Fibroblast of lung (primary cell): ENCODE data around the gene SLC38A3. TPM values are rescaled to one million over a fixed set of nuclear protein-coding genes. Genes with fewer than 3 reads are reported as not detected.

Source experiments
- DNase-seq, 2 donors: peaks; one replicate each; pipeline versions ENCODE4 v3.0.0 to v3.0.0-alpha.2; 2010; ENCODE audit warnings: low read depth in 2 of 2
- H2AFZ ChIP-seq: 2 replicates; pipeline ENCODE4 v1.5.1; 2012; ENCODE audit warnings: low read length, control low read depth, inconsistent platforms
- H3K27ac ChIP-seq: 2 replicates; pipeline ENCODE4 v1.5.1; 2011; ENCODE audit warnings: low read length, control low read depth; ENCODE audit not compliant: insufficient read depth
- H3K27me3 ChIP-seq: 2 replicates; pipeline ENCODE4 v1.5.1; 2011; ENCODE audit warnings: mild to moderate bottlenecking, low read length; ENCODE audit not compliant: control insufficient read depth, insufficient read depth
- H3K36me3 ChIP-seq: 2 replicates; pipeline ENCODE4 v1.5.1; 2011; ENCODE audit warnings: low read length; ENCODE audit not compliant: control insufficient read depth, insufficient read depth
- H3K4me1 ChIP-seq: 2 replicates; pipeline ENCODE4 v1.5.1; 2011; ENCODE audit warnings: low read length; ENCODE audit not compliant: control insufficient read depth, insufficient read depth; ENCODE audit errors: extremely low read depth
- H3K4me2 ChIP-seq: 2 replicates; pipeline ENCODE4 v1.5.1; 2011; ENCODE audit warnings: low read length, control low read depth; ENCODE audit not compliant: insufficient read depth; ENCODE audit errors: extremely low read depth
- H3K4me3 ChIP-seq, 4 experiments: fragments of 200-600 bp in 1 of 4; sonication (generic) in 1 of 4; replicated peaks in 1 of 4; 2 replicates each; pipeline ENCODE4 v1.5.1; 2011 to 2016; ENCODE audit warnings: low read length in 4 of 4, low read depth in 3 of 4, mild to moderate bottlenecking in 3 of 4, control low read depth in 2 of 4, inconsistent platforms in 1 of 4, mixed read lengths in 1 of 4; ENCODE audit not compliant: insufficient read depth in 1 of 4; ENCODE audit errors: control extremely low read depth in 1 of 4
- H3K79me2 ChIP-seq: 2 replicates; pipeline ENCODE4 v1.5.1; 2012; ENCODE audit warnings: mild to moderate bottlenecking, low read length, inconsistent platforms; ENCODE audit not compliant: control insufficient read depth, insufficient read depth
- H3K9ac ChIP-seq: 2 replicates; pipeline ENCODE4 v1.5.1; 2011; ENCODE audit warnings: mild to moderate bottlenecking, low read length, control low read depth; ENCODE audit not compliant: insufficient read depth
- H3K9me3 ChIP-seq: 2 replicates; pipeline ENCODE4 v1.5.1; 2012; ENCODE audit warnings: low read depth, low read length; ENCODE audit not compliant: control insufficient read depth, insufficient read depth
- H4K20me1 ChIP-seq: 2 replicates; pipeline ENCODE4 v1.5.1; 2011; ENCODE audit warnings: low read length; ENCODE audit not compliant: control insufficient read depth, insufficient read depth; ENCODE audit errors: extremely low read depth
- CTCF ChIP-seq, 2 donors: IDR thresholded peaks in 1 of 2; conservative IDR thresholded peaks in 1 of 2; 1 replicate in 1 of 2; 2 replicates in 1 of 2; pipeline ENCODE4 v1.5.1; 2011 to 2012; ENCODE audit warnings: low read length in 2 of 2, control low read depth in 1 of 2, inconsistent platforms in 1 of 2, low read depth in 1 of 2, mild to moderate bottlenecking in 1 of 2
- EZH2 ChIP-seq: IDR thresholded peaks from 2 replicates; pipeline ENCODE4 v1.5.1; 2012; ENCODE audit warnings: low read length, control low read depth, mild to moderate bottlenecking; ENCODE audit errors: missing control alignments
- polyA plus RNA-seq, 2 donors: library from polyadenylated mRNA; depleted of rRNA in 1 of 2; stranded (reverse) in 1 of 2; unstranded in 1 of 2; fragments of >200 nt; gene quantifications; 2 replicates each; pipeline ENCODE4 v1.2.1, GENCODE V29; 2011 to 2012; ENCODE audit warnings: missing spikeins in 1 of 2
- total RNA-seq: library from RNA; depleted of rRNA; stranded (reverse); fragments of >200 nt; gene quantifications from 2 replicates; pipeline ENCODE4 v1.2.1, GENCODE V29; 2014

The SLC38A3 gene
- total and polyA plus RNA-seq, 2 donors (not counting 1 experiment from before 2014, with no cell fraction given): 0.02 TPM; not detected in 1

DNA sequence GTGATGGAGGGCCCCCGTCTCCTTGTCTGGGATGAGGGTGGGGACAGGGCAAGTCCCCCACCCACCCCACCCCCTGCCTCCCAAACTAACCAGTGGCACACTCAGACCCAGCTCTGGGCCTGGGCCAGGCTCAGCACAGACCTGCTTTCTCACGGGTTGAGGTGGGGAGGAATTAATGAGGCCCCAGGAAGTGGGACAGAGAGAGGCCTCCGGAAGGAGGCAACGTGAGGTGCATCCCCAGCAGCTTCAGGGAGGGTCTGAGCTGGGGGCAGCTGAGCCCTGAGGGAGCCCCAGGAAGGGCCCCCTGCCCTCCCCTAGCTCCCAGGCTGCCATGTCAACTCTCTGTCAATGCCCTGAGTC lies 16.0 kb downstream of the SLC38A3 start:
- DNase-seq: no peak
- Histone ChIP-seq H4K20me1 (no peaks in the 10 kb centered on the region), H3K4me3 (no peak overlapping the region), H3K4me2 (no peak overlapping the region), H3K27ac (no peak overlapping the region), H3K27me3 (peaks cover 11% of the 10 kb centered on the region), H3K9ac (no peak overlapping the region), H3K4me1 (no peaks in the 10 kb centered on the region), H3K9me3 (no peaks in the 10 kb centered on the region), H3K79me2 (no peaks in the 10 kb centered on the region), H2AFZ (no peak overlapping the region), H3K36me3 (no peaks in the 10 kb centered on the region)
- no peak for TF ChIP-seq CTCF (conservative IDR thresholded peaks at IDR 0.05 in 1 of 2, IDR thresholded peaks at IDR 0.05 in 1 of 2; ENCODE audit: low read depth in 1 of 2, low read length in 2 of 2)

DNA sequence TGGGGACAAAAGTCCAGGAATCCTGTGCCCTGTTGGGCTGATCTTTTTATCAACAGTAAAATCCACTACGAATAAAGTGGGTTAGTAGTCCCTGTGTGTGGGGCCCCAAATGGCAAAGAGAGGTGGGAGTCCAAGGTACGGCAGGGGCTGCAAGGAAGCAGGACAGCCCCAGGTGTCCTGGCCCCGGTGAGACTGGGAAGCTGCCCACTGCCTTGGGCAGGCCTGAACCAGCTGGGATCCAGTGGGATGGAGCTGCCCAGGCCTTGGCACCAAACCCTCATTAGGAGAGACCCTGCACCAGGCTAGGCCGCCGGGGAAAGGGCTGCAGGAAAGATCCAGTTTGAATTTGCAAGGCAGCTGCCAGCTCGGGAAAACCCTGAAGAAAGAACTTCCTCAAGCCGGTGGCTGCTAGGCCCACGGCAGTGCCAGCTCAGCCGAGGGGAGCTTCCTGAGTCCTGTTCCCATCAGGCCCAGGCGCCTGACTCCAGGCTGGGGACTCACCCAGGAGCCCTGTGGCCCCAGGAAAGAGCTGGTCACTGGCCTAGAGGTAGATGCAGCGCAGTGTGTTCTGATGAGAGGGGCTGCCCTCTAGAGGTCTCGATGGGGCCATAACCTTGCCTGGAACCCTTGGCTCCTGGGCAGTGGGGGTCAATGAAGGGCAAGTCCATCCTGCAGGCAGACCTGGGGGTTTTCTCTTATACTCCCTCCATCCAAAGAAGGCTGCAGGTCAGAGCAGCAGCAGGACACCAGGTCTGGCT lies 16.5 kb downstream of the SLC38A3 start:
- Histone ChIP-seq H3K4me3 (no peak overlapping the region), H3K9me3 (no peaks in the 10 kb centered on the region), H3K27me3 (peaks cover 11% of the 10 kb centered on the region), H3K27ac (no peak overlapping the region), H3K4me1 (peaks cover 3% of the 10 kb centered on the region), H3K36me3 (no peaks in the 10 kb centered on the region), H3K4me2 (no peak overlapping the region), H4K20me1 (no peaks in the 10 kb centered on the region), H3K9ac (no peak overlapping the region), H2AFZ (no peak overlapping the region), H3K79me2 (no peaks in the 10 kb centered on the region)
- no peak for DNase-seq
- TF ChIP-seq CTCF (conservative IDR thresholded peaks at IDR 0.05 in 1 of 2, IDR thresholded peaks at IDR 0.05 in 1 of 2; ENCODE audit: low read depth in 1 of 2, low read length in 2 of 2) (no peak), EZH2 (no peak)

DNA sequence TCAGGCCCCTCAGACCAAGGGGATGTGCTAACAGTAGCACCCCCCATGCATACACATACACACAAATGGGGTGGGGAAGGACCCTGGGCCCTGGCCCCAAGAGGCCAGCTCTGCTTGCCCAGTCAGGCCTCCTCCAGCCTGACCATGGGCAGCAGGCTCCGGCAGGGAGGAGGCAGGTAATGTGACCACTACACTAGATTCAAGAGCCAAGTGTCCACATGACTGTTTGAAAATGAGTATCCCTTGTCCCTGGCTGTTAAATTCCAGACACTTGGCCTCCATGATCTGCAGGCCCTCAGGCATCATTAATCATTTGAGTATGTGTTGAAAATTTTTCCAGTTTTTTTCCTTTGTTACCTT lies 17.1 kb downstream of the SLC38A3 start:
- no peak for DNase-seq
- Histone ChIP-seq H3K9me3 (no peaks in the 10 kb centered on the region), H3K79me2 (no peaks in the 10 kb centered on the region), H3K4me2 (no peak overlapping the region), H3K27me3 (peaks cover 11% of the 10 kb centered on the region), H3K4me3 (no peak overlapping the region), H3K4me1 (peaks cover 3% of the 10 kb centered on the region), H3K36me3 (no peaks in the 10 kb centered on the region), H2AFZ (no peak overlapping the region), H3K9ac (no peak overlapping the region), H4K20me1 (no peaks in the 10 kb centered on the region), H3K27ac (no peak overlapping the region)
- TF ChIP-seq CTCF (conservative IDR thresholded peaks at IDR 0.05 in 1 of 2, IDR thresholded peaks at IDR 0.05 in 1 of 2; ENCODE audit: low read depth in 1 of 2, low read length in 2 of 2): no peak
- no peak for TF ChIP-seq EZH2
